Endothelial cell of umbilical vein (primary cell): ENCODE results near the gene ENG. TPM values are rescaled to one million over a fixed set of nuclear protein-coding genes. Genes with fewer than 3 reads are reported as not detected.
A peak's percentile ranks its signal among the peaks of the same experiment; 100 is the strongest.

ENCODE experiments used
- BruUV-seq: library from RNA; stranded (reverse); fragments of 400-500 nt; replicated peaks from 2 replicates; lab custom pipeline; 2021; lab: Mats Ljungman, UMichigan
- CTCF ChIA-PET: fragments of 300-600, 350-600 bp; sonication (Branson Sonifier 250); formaldehyde crosslinking; loops from one replicate; lab custom pipeline; 2021; ENCODE audit warnings: antibody characterized with exemption, inconsistent platforms; lab: Charles Lee
- POLR2A ChIA-PET: fragments of 300-600, 350-600 bp; sonication (Branson Sonifier 250); formaldehyde crosslinking; loops from one replicate; lab custom pipeline; 2021; ENCODE audit warnings: antibody characterized with exemption, inconsistent platforms; lab: Charles Lee
- DNase-seq: peaks from one replicate; pipeline ENCODE4 v3.0.0-alpha.2; 2011; ENCODE audit warnings: low read depth, low spot score
- FAIRE-seq: peaks from 2 replicates; lab custom pipeline; 2011; peaks lifted over from hg19 to GRCh38; lab: Jason Lieb, UNC
- H2AFZ ChIP-seq: 2 replicates; pipeline ENCODE4 v1.6.0; 2012; ENCODE audit warnings: low read depth, low read length, control low read depth, inconsistent platforms
- H3K27ac ChIP-seq: 2 replicates; pipeline ENCODE4 v1.5.1; 2011; ENCODE audit warnings: low read depth, mild to moderate bottlenecking, control low read depth, low read length, moderate library complexity; ENCODE audit not compliant: insufficient read depth
- H3K27me3 ChIP-seq, 2 experiments: 2 replicates each; pipeline versions ENCODE4 v1.6.0 to v1.6.1; 2011; ENCODE audit warnings: low read length in 2 of 2, mixed read lengths in 1 of 2; ENCODE audit not compliant: control insufficient read depth in 2 of 2, insufficient read depth in 2 of 2
- H3K36me3 ChIP-seq, 2 experiments: 2 replicates in 1 of 2; 3 replicates in 1 of 2; pipeline ENCODE4 v1.5.1; 2011; ENCODE audit warnings: low read length in 2 of 2, mild to moderate bottlenecking in 1 of 2, moderate library complexity in 1 of 2; ENCODE audit not compliant: control insufficient read depth in 2 of 2, insufficient read depth in 2 of 2; ENCODE audit errors: extremely low read depth in 1 of 2
- H3K4me1 ChIP-seq: 3 replicates; pipeline ENCODE4 v1.5.1; 2011; ENCODE audit warnings: mild to moderate bottlenecking, low read length; ENCODE audit not compliant: control insufficient read depth, insufficient read depth; ENCODE audit errors: extremely low read depth
- H3K4me2 ChIP-seq: 2 replicates; pipeline ENCODE4 v1.6.1; 2011; ENCODE audit warnings: low read length, control low read depth, mixed read lengths; ENCODE audit not compliant: insufficient read depth
- H3K4me3 ChIP-seq, 3 experiments: fragments of 200-600 bp in 1 of 3; sonication (generic), shearing (Covaris generic) in 1 of 3; replicated peaks in 1 of 3; 2 replicates each; pipeline ENCODE4 v1.5.1; 2011 to 2016; ENCODE audit warnings: control low read depth in 3 of 3, low read length in 3 of 3, mild to moderate bottlenecking in 2 of 3, inconsistent platforms in 1 of 3, low read depth in 1 of 3, moderate library complexity in 1 of 3; ENCODE audit not compliant: insufficient read depth in 1 of 3
- H3K79me2 ChIP-seq: 2 replicates; pipeline ENCODE4 v1.6.0; 2012; ENCODE audit warnings: low read length, inconsistent platforms; ENCODE audit not compliant: control insufficient read depth, insufficient read depth
- H3K9ac ChIP-seq: replicated peaks from 2 replicates; pipeline ENCODE3; 2011; ENCODE audit warnings: low read length, control low read depth; ENCODE audit not compliant: insufficient read depth; ENCODE audit errors: extremely low read depth
- H3K9me1 ChIP-seq: replicated peaks from 3 replicates; pipeline ENCODE4 v1.6.0; 2011; ENCODE audit warnings: mild to moderate bottlenecking, low read length; ENCODE audit not compliant: control insufficient read depth, insufficient read depth; ENCODE audit errors: extremely low read depth
- H3K9me3 ChIP-seq: replicated peaks from 2 replicates; pipeline ENCODE4 v1.5.1; 2012; ENCODE audit warnings: low read length, inconsistent platforms; ENCODE audit not compliant: control insufficient read depth, insufficient read depth
- H4K20me1 ChIP-seq: replicated peaks from 2 replicates; pipeline ENCODE3; 2011; ENCODE audit warnings: mild to moderate bottlenecking, low read length; ENCODE audit not compliant: control insufficient read depth, insufficient read depth; ENCODE audit errors: extremely low read depth
- EZH2 ChIP-seq: IDR thresholded peaks from 2 replicates; pipeline ENCODE4 v1.6.1; 2012; ENCODE audit warnings: borderline replicate concordance, low read depth, mild to moderate bottlenecking, moderate library complexity, low read length, inconsistent platforms; ENCODE audit not compliant: severe bottlenecking
- FOS ChIP-seq: IDR thresholded peaks from 2 replicates; pipeline ENCODE4 v1.6.1; 2011; ENCODE audit warnings: mild to moderate bottlenecking, low read length, moderate library complexity, borderline replicate concordance; ENCODE audit not compliant: insufficient read depth
- GATA2 ChIP-seq: IDR thresholded peaks from 2 replicates; pipeline ENCODE4 v1.7.0; 2011; ENCODE audit warnings: low read depth, mild to moderate bottlenecking, moderate library complexity, mixed read lengths, low read length; ENCODE audit not compliant: insufficient read length, insufficient read depth
- MYC ChIP-seq: IDR thresholded peaks from one replicate; pipeline ENCODE4 v1.6.1; 2011; ENCODE audit warnings: mild to moderate bottlenecking, low read depth, low read length
- POLR2A ChIP-seq: IDR thresholded peaks from 2 replicates; pipeline ENCODE4 v1.6.1; 2012; ENCODE audit warnings: low read depth, mild to moderate bottlenecking, control low read depth, low read length
- POLR2AphosphoS5 ChIP-seq: IDR thresholded peaks from 2 replicates; pipeline ENCODE4 v1.6.1; 2012; ENCODE audit warnings: low read depth, mild to moderate bottlenecking, control low read depth, low read length, moderate library complexity; ENCODE audit not compliant: insufficient read depth
- dilution Hi-C: fragments of 300-500 bp; cut with MboI; formaldehyde crosslinking; loops from one replicate; pipeline ENCODE4 v1.15.0; 2019; ENCODE audit warnings: low sequenced_read_pairs; ENCODE audit not compliant: extremely low pct_ligation_motif_present
- intact Hi-C: fragments of 100-400 bp; cut with micrococcal nuclease; formaldehyde crosslinking; loops from one replicate; pipeline ENCODE4 v1.10.0; 2022
- polyA plus RNA-seq, 4 experiments: library from polyadenylated mRNA; depleted of rRNA in 3 of 4; stranded (reverse) in 3 of 4; unstranded in 1 of 4; fragments of >200 nt; gene quantifications; 2 replicates each; pipeline versions ENCODE4 v1.2.1 to v1.2.3, GENCODE V29; 2011 to 2012; ENCODE audit warnings: missing spikeins in 1 of 4
- total RNA-seq: library from RNA; stranded (reverse); gene quantifications from 2 replicates; pipeline ENCODE4 v1.2.3, GENCODE V29; 2021
- TF ChIP-seq, protein P1 (sequence below), 2 donors: IDR thresholded peaks; 1 replicate in 1 of 2; 2 replicates in 1 of 2; pipeline ENCODE4 v1.5.1; 2011; ENCODE audit warnings: low read length in 2 of 2, mild to moderate bottlenecking in 2 of 2, moderate library complexity in 2 of 2, control low read depth in 1 of 2, inconsistent platforms in 1 of 2, low read depth in 1 of 2; ENCODE audit not compliant: insufficient read depth in 1 of 2; ENCODE audit errors: extremely low read depth in 1 of 2

ENG gene
- total and polyA plus RNA-seq, 2 donors (not counting 3 experiments of a cell fraction or from before 2014, with no cell fraction given), result 338 to 728 TPM

DNA sequence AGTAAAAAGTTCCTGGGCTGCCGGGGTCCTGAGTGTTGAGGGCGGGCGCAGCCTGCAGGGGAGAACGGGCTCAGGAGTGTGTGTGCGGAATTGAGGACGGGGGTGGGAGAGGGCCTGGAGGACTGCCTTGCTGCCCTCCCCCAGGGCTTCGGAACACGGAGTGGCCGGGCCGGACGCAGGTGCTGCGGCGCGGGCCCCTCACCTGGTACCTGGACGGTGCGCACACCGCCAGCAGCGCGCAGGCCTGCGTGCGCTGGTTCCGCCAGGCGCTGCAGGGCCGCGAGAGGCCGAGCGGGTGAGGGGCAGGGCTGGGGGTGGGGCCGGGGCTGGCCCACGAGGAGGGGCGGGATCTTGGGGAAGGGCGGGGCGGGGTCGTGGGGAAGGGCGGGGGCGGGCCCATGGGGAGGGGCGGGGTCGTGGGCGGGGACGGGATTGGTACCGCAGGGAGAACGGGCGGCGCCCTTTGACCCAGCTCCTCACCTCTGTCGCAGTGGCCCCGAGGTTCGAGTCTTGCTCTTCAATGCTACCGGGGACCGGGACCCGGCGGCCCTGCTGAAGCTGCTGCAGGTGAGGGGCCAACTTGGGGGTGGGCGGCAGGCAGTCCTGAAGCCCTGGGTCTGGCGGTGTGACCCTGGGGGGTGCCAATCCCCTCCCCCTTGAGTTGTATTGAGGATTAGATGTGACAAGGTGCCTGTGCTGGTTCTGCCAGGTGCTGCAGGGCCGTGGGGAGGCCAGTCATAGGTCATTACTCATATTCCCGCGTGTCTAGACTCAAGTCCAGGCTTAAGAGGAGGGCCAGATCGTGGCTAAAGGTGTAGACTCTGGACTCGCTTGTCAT lies 44.7 kb downstream of the ENG start:
- Histone ChIP-seq H4K20me1 (no peaks in the 10 kb centered on the region), H3K9me1 (no peaks in the 10 kb centered on the region), H3K79me2 (peaks cover 7% of the 10 kb centered on the region), H2AFZ (no peak overlapping the region), H3K27me3 (no peaks in the 10 kb centered on the region), H3K9ac (no peak overlapping the region), H3K9me3 (no peaks in the 10 kb centered on the region), H3K4me3 (no peak overlapping the region), H3K4me1 (no peaks in the 10 kb centered on the region), H3K36me3 (peaks cover 9 to 35% of the 10 kb centered on the region in 2 experiments), H3K27ac (no peak overlapping the region), H3K4me2 (no peak overlapping the region)
- POLR2A ChIA-PET, result no interaction called here
- no TSS peak for BruUV-seq
- intact Hi-C loops, result no loop called here
- FAIRE-seq, result no peak
- no peak for DNase-seq
- dilution Hi-C loops, result no loop called here
- TF ChIP-seq POLR2AphosphoS5, result peak; percentile 42
- TF ChIP-seq, protein P1, sequence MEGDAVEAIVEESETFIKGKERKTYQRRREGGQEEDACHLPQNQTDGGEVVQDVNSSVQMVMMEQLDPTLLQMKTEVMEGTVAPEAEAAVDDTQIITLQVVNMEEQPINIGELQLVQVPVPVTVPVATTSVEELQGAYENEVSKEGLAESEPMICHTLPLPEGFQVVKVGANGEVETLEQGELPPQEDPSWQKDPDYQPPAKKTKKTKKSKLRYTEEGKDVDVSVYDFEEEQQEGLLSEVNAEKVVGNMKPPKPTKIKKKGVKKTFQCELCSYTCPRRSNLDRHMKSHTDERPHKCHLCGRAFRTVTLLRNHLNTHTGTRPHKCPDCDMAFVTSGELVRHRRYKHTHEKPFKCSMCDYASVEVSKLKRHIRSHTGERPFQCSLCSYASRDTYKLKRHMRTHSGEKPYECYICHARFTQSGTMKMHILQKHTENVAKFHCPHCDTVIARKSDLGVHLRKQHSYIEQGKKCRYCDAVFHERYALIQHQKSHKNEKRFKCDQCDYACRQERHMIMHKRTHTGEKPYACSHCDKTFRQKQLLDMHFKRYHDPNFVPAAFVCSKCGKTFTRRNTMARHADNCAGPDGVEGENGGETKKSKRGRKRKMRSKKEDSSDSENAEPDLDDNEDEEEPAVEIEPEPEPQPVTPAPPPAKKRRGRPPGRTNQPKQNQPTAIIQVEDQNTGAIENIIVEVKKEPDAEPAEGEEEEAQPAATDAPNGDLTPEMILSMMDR (IDR thresholded peaks at IDR 0.05; ENCODE audit: extremely low read depth in 1 of 2, insufficient read depth in 1 of 2, low read depth in 1 of 2, low read length in 2 of 2), result no peak
- TF ChIP-seq GATA2, result no peak
- no peak for TF ChIP-seq EZH2
- no peak for TF ChIP-seq FOS
- peak; percentile 4 for TF ChIP-seq POLR2A
- no peak for TF ChIP-seq MYC
- CTCF ChIA-PET, result interaction anchor here (0.6 to 1.5 kb wide), 3 partner anchors 44 to 140 kb away, joined by 3 to 12 read pairs (median 3); no protein-coding TSS in a partner anchor
